Spleen (tissue), 7 donors: ENCODE measurements around the gene ITPR1.

Experiments used
- CTCF ChIP-seq, 11 experiments: fragments of 200-600 bp in 7 of 11; fragments of 450-650 bp in 4 of 11; sonication (generic) in 4 of 11; IDR thresholded peaks in 8 of 11; conservative IDR thresholded peaks in 3 of 11; 1 replicate in 7 of 11; 2 replicates in 4 of 11; pipeline versions ENCODE4 v1.4.0 to v1.8.0; 2016 to 2021; ENCODE audit warnings: antibody characterized with exemption in 11 of 11, inconsistent platforms in 4 of 11, mild to moderate bottlenecking in 1 of 11
- POLR2A ChIP-seq, 3 donors: fragments of 450-650 bp; IDR thresholded peaks; one replicate each; pipeline ENCODE4 v1.5.1; 2017; ENCODE audit warnings: antibody characterized with exemption in 3 of 3, mild to moderate bottlenecking in 1 of 3
- donor health status: DM: no; HTN: no; CAD: no; lungs with moderate emphysema.
- donor health status: DM: no; HTN: no; CAD: no.
- donor health status: DM: no; HTN: no; CAD: no.

- TF ChIP-seq CTCF (IDR thresholded peaks at IDR 0.05 in 8 of 11, conservative IDR thresholded peaks at IDR 0.05 in 3 of 11) (no peak), POLR2A (IDR thresholded peaks at IDR 0.05) (no peak)
Observed at GRCh38 chr3:4780545-4780957, 287.4 kb downstream of the ITPR1 start.
